SU-DHL-6 (cell line): ENCODE data around the gene HESX1.

Experiments used
- H2AFZ ChIP-seq: fragments of 200-600 bp; sonication (generic); 2 replicates; pipeline ENCODE4 v1.6.1; 2014; ENCODE audit warnings: low read depth, mild to moderate bottlenecking, moderate library complexity, mixed read lengths, antibody characterized with exemption, low read length; ENCODE audit not compliant: severe bottlenecking
- H3F3A ChIP-seq: fragments of 200-600 bp; shearing (Covaris generic); 2 replicates; pipeline ENCODE4 v1.6.0; 2016; ENCODE audit warnings: antibody characterized with exemption, mild to moderate bottlenecking; ENCODE audit not compliant: insufficient read depth
- H3K27ac ChIP-seq: fragments of 200-600 bp; sonication (generic); 2 replicates; pipeline ENCODE4 v1.5.1; 2016; ENCODE audit warnings: low read depth, mild to moderate bottlenecking, low read length, moderate library complexity, mixed read lengths
- H3K27me3 ChIP-seq: fragments of 200-600 bp; sonication (generic), shearing (Covaris generic); 2 replicates; pipeline ENCODE4 v1.6.0; 2014; ENCODE audit warnings: mild to moderate bottlenecking, low read length
- H3K36me3 ChIP-seq: fragments of 200-600 bp; sonication (generic); 2 replicates; pipeline ENCODE4 v1.6.1; 2014; ENCODE audit warnings: mild to moderate bottlenecking, low read length, mixed read lengths
- H3K4me2 ChIP-seq: fragments of 300-600, 200-600 bp; shearing (Covaris generic), sonication (generic); 2 replicates; pipeline ENCODE4 v1.6.0; 2014; ENCODE audit warnings: low read length, low read depth, mild to moderate bottlenecking; ENCODE audit not compliant: poor library complexity, severe bottlenecking
- H3K4me3 ChIP-seq: fragments of 200-600 bp; sonication (generic); 2 replicates; pipeline ENCODE4 v1.5.1; 2014; ENCODE audit warnings: antibody characterized with exemption, low read length, mild to moderate bottlenecking, mixed read lengths; ENCODE audit not compliant: insufficient read depth, poor library complexity, severe bottlenecking
- H3K79me2 ChIP-seq: fragments of 200-600 bp; sonication (generic); 2 replicates; pipeline ENCODE4 v1.6.1; 2014; ENCODE audit warnings: mild to moderate bottlenecking, low read length, moderate library complexity; ENCODE audit not compliant: insufficient read depth
- H3K9ac ChIP-seq: fragments of 200-600 bp; sonication (generic); 2 replicates; pipeline ENCODE4 v1.7.0; 2014; ENCODE audit warnings: mild to moderate bottlenecking, low read length
- H3K9me2 ChIP-seq: fragments of 200-600 bp; sonication (generic); replicated peaks from 2 replicates; pipeline ENCODE4 v1.6.1; 2014; ENCODE audit warnings: low read length; ENCODE audit not compliant: insufficient read depth
- H3K9me3 ChIP-seq: fragments of 200-600 bp; sonication (generic); 2 replicates; pipeline ENCODE4 v1.6.1; 2014; ENCODE audit warnings: low read length, mixed read lengths; ENCODE audit not compliant: insufficient read depth
- H4K20me1 ChIP-seq: fragments of 200-600 bp; sonication (generic); 2 replicates; pipeline ENCODE4 v1.6.1; 2014; ENCODE audit warnings: low read depth, mild to moderate bottlenecking, antibody characterized with exemption, low read length, moderate library complexity, mixed read lengths
- CTCF ChIP-seq: fragments of 200-600 bp; sonication (generic); IDR thresholded peaks from one replicate; pipeline ENCODE4 v1.5.1; 2017; ENCODE audit warnings: antibody characterized with exemption, mild to moderate bottlenecking, low read length, moderate library complexity; ENCODE audit not compliant: insufficient read depth, poor library complexity, severe bottlenecking
- EZH2phosphoT487 ChIP-seq: fragments of 200-600 bp; sonication (generic), shearing (Covaris generic); conservative IDR thresholded peaks from 2 replicates; pipeline ENCODE4 v1.6.1; 2018; ENCODE audit warnings: mild to moderate bottlenecking, antibody characterized with exemption, low read length, moderate library complexity, mixed read lengths

Gene HESX1

GRCh38 chr3:57154470-57155309 is 45.1 kb downstream of the HESX1 start:
- no peak for TF ChIP-seq EZH2phosphoT487
- no peak for TF ChIP-seq CTCF
- H4K20me1 ChIP-seq: no peaks in the 10 kb centered on the region

DNA sequence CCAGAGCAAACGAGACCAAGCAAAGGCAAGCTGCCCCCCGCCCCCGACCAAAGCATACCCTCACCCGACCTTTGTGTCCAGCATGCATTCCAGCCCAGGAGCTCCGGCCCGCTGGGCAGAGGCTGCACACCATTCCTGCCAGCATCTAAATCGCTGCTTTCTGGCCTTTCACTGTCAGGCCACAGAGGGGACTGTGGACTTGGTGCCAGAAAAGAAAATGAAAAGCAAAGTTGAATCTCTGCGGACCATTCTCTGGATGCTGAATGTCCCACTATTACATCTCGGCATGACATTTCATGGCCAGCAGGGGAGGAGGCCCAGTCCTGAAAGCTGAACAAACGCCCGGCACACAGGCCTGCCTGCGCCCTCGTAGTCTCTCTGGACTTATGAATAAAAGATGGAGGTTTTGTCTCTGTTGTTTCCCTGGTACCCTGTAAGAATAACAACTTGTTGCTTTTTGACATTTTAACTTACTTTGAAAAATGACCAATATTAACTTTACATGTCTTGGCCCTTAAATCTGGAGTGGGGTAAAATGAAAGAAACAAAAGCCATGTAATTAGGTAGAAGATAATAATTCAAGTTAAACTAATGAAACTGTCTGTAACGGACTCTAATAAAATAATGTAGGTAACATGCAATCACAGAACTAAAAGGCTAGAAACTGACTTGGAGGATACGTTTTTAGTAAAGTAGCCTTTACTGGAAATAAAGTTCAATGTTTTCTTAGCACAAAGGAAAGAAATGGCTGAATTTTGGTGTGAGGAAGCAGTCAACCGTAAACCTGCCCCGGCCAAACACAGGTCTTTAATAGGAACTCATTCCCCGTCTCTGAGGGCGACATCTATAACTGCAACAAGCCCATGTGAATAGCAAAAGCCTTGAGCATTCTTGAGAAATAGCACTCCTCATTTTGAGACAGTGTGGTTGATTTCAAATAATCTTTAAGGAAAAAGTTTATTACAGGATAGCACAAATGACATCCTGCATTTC is 47.3 kb downstream of the HESX1 start:
- TF ChIP-seq CTCF (no peak), EZH2phosphoT487 (no peak)
- Histone ChIP-seq H3K4me2 (no peak overlapping the region), H3K9ac (no peak overlapping the region), H3K9me3 (no peaks in the 10 kb centered on the region), H3K27ac (no peak overlapping the region), H3K9me2 (no peaks in the 10 kb centered on the region), H3K4me3 (no peak overlapping the region), H3F3A (no peaks in the 10 kb centered on the region), H3K36me3 (no peaks in the 10 kb centered on the region), H3K79me2 (no peaks in the 10 kb centered on the region), H3K27me3 (no peaks in the 10 kb centered on the region), H4K20me1 (no peaks in the 10 kb centered on the region), H2AFZ (no peak overlapping the region)

More at GRCh38 chr3:57154470-57155309, 45.1 kb downstream of the HESX1 start:
- Histone ChIP-seq H3K4me2 (no peak overlapping the region), H3K36me3 (no peaks in the 10 kb centered on the region), H3K79me2 (no peaks in the 10 kb centered on the region), H3K9ac (no peak overlapping the region), H3K9me3 (no peaks in the 10 kb centered on the region), H2AFZ (no peak overlapping the region), H3K9me2 (no peaks in the 10 kb centered on the region), H3K27me3 (no peaks in the 10 kb centered on the region), H3K27ac (no peak overlapping the region), H3F3A (no peaks in the 10 kb centered on the region), H3K4me3 (no peak overlapping the region)

DNA sequence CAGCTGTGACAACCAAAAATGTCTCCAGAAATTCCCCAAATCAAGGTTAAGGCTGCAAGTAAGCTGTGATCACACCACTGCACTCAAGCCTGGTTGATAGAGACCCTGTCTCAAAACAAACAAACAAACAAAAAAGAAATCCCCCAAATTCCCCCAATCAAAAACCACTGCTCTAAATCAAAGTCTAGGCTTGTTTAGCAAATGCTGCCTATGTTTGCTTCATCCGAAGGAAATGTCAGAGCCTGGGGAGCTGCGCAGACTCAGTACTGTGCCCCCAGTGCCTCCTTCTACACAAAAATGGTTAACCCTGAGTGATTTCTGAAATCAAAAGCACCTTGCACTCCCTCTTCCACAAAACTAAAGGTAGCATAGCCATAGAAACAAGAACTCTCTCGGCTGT is 48.0 kb downstream of the HESX1 start:
- Histone ChIP-seq H3K4me2 (no peak overlapping the region), H3F3A (no peaks in the 10 kb centered on the region), H4K20me1 (no peaks in the 10 kb centered on the region), H3K27me3 (no peaks in the 10 kb centered on the region), H3K79me2 (no peaks in the 10 kb centered on the region), H3K9me3 (no peaks in the 10 kb centered on the region), H3K27ac (no peak overlapping the region), H2AFZ (no peak overlapping the region), H3K9me2 (no peaks in the 10 kb centered on the region), H3K9ac (no peak overlapping the region), H3K36me3 (no peaks in the 10 kb centered on the region), H3K4me3 (no peak overlapping the region)
- TF ChIP-seq EZH2phosphoT487 (no peak), CTCF (no peak)
